HCT116 (cell line): ENCODE data around the gene DLL1. TPM values are rescaled to one million over a fixed set of nuclear protein-coding genes. Genes with fewer than 3 reads are reported as not detected.

Experiments
- ATAC-seq: fragments of 200-7000 bp; cut with Tn5 transposase; 2 replicates; pipeline ENCODE4 v1.9.1; 2020; ENCODE audit warnings: mild to moderate bottlenecking, moderate library complexity
- BruUV-seq: library from RNA; stranded (reverse); fragments of 400-500 nt; replicated peaks from 2 replicates; lab custom pipeline; 2021; lab: Mats Ljungman, UMichigan
- CTCF ChIA-PET: fragments of 300-600 bp; sonication (Branson Sonifier 250); formaldehyde crosslinking; loops from one replicate; lab custom pipeline; 2021; ENCODE audit warnings: antibody characterized with exemption; lab: Charles Lee
- POLR2A ChIA-PET: fragments of 300-600, 350-600 bp; sonication (Branson Sonifier 250); formaldehyde crosslinking; loops from one replicate; lab custom pipeline; 2021; ENCODE audit warnings: antibody characterized with exemption; lab: Charles Lee
- RAD21 ChIA-PET, 2 experiments: fragments of 300-600 bp; sonication (Branson Sonifier 250); formaldehyde crosslinking; loops; one replicate each; lab custom pipeline; 2023; ENCODE audit warnings: low total read pairs in 2 of 2; ENCODE audit not compliant: uncharacterized antibody in 2 of 2, unreplicated experiment in 2 of 2, low non-redundant PET in 1 of 2; lab: Charles Lee
- DNase-seq: peaks from one replicate; pipeline ENCODE4 v3.0.0-alpha.2; 2010; ENCODE audit warnings: low read depth, low spot score
- H2AFZ ChIP-seq: fragments of 200-600 bp; shearing (Covaris generic), sonication (generic); 2 replicates; pipeline ENCODE4 v1.6.1; 2017; ENCODE audit warnings: low read depth, mixed run types, mixed read lengths, antibody characterized with exemption, low read length; ENCODE audit not compliant: poor library complexity, severe bottlenecking
- H3K27ac ChIP-seq: 2 replicates; pipeline ENCODE4 v1.5.1; 2012; ENCODE audit warnings: low read depth, low read length
- H3K27me3 ChIP-seq: fragments of 200-600 bp; sonication (generic); 2 replicates; pipeline ENCODE4 v1.6.1; 2016; ENCODE audit warnings: mixed run types, low read length, mixed read lengths; ENCODE audit not compliant: insufficient read depth
- H3K36me3 ChIP-seq, 2 experiments: fragments of 200-500 bp in 1 of 2; fragments of 200-600 bp in 1 of 2; sonication (Bioruptor generic) in 1 of 2; sonication (generic) in 1 of 2; 2 replicates each; pipeline versions ENCODE4 v1.5.1 to v1.6.1; 2014 to 2016; ENCODE audit warnings: low read length in 2 of 2, inconsistent platforms in 1 of 2, mixed read lengths in 1 of 2, mixed run types in 1 of 2; ENCODE audit not compliant: insufficient read depth in 2 of 2, control insufficient read depth in 1 of 2
- H3K4me1 ChIP-seq, 2 experiments: fragments of 200-600 bp in 1 of 2; sonication (generic) in 1 of 2; 2 replicates each; pipeline versions ENCODE4 v1.5.1 to v1.6.1; 2012 to 2017; ENCODE audit warnings: low read length in 2 of 2, inconsistent platforms in 1 of 2, mild to moderate bottlenecking in 1 of 2, mixed read lengths in 1 of 2, mixed run types in 1 of 2, moderate library complexity in 1 of 2; ENCODE audit not compliant: insufficient read depth in 2 of 2, control insufficient read depth in 1 of 2
- H3K4me2 ChIP-seq: fragments of 200-600 bp; sonication (generic); 2 replicates; pipeline ENCODE4 v1.6.1; 2017; ENCODE audit warnings: mixed run types, low read length, mixed read lengths
- H3K4me3 ChIP-seq, 2 experiments: fragments of 200-600 bp in 1 of 2; sonication (generic) in 1 of 2; replicated peaks in 1 of 2; 2 replicates each; pipeline ENCODE4 v1.5.1; 2011 to 2016; ENCODE audit warnings: low read length in 2 of 2, control low read depth in 1 of 2, low read depth in 1 of 2, mild to moderate bottlenecking in 1 of 2, mixed read lengths in 1 of 2, mixed run types in 1 of 2
- H3K79me2 ChIP-seq: fragments of 200-600 bp; sonication (generic); 2 replicates; pipeline ENCODE4 v1.6.1; 2017; ENCODE audit warnings: mild to moderate bottlenecking, mixed run types, low read length, moderate library complexity, mixed read lengths; ENCODE audit not compliant: insufficient read depth
- H3K9ac ChIP-seq: fragments of 200-600 bp; sonication (generic); 2 replicates; pipeline ENCODE4 v1.6.1; 2016; ENCODE audit warnings: low read length, mixed read lengths
- H3K9me2 ChIP-seq: fragments of 200-600 bp; sonication (generic), shearing (Covaris generic); 2 replicates; pipeline ENCODE4 v1.6.1; 2017; ENCODE audit warnings: mixed run types, mild to moderate bottlenecking, moderate library complexity; ENCODE audit not compliant: insufficient read depth
- H3K9me3 ChIP-seq, 2 experiments: fragments of 200-500 bp in 1 of 2; fragments of 200-600 bp in 1 of 2; sonication (Bioruptor generic) in 1 of 2; sonication (generic) in 1 of 2; 2 replicates each; pipeline ENCODE4 v1.6.1; 2014 to 2017; ENCODE audit warnings: low read length in 2 of 2, mixed read lengths in 2 of 2, inconsistent platforms in 1 of 2, low read depth in 1 of 2, mild to moderate bottlenecking in 1 of 2, mixed run types in 1 of 2, moderate library complexity in 1 of 2; ENCODE audit not compliant: control insufficient read depth in 1 of 2, insufficient read depth in 1 of 2
- H4K20me1 ChIP-seq: fragments of 200-600 bp; sonication (generic), shearing (Covaris generic); 2 replicates; pipeline ENCODE4 v1.6.1; 2017; ENCODE audit warnings: mixed run types, mild to moderate bottlenecking, moderate library complexity; ENCODE audit not compliant: insufficient read depth
- ATF3 ChIP-seq: IDR thresholded peaks from 2 replicates; pipeline ENCODE4 v1.6.1; 2012
- CBX3 ChIP-seq: IDR thresholded peaks from 2 replicates; pipeline ENCODE4 v1.6.1; 2012; ENCODE audit warnings: low read depth
- CEBPB ChIP-seq: IDR thresholded peaks from 2 replicates; pipeline ENCODE4 v1.6.1; 2012; ENCODE audit warnings: low read depth
- EGR1 ChIP-seq: IDR thresholded peaks from 2 replicates; pipeline ENCODE4 v1.6.1; 2012; ENCODE audit warnings: low read depth
- ELF1 ChIP-seq: IDR thresholded peaks from 2 replicates; pipeline ENCODE4 v1.6.1; 2012; ENCODE audit warnings: low read depth, borderline replicate concordance
- EZH2 ChIP-seq: fragments of 200-600 bp; sonication (generic); IDR thresholded peaks from 2 replicates; pipeline ENCODE4 v1.6.1; 2017; ENCODE audit warnings: antibody characterized with exemption, mixed run types
- EZH2phosphoT487 ChIP-seq: fragments of 200-600 bp; IDR thresholded peaks from 2 replicates; pipeline ENCODE4 v1.6.1; 2018; ENCODE audit warnings: antibody characterized with exemption, borderline replicate concordance
- FOSL1 ChIP-seq: IDR thresholded peaks from 2 replicates; pipeline ENCODE4 v1.6.1; 2012; ENCODE audit warnings: low read depth
- JUND ChIP-seq: IDR thresholded peaks from 2 replicates; pipeline ENCODE4 v1.6.1; 2012
- MAX ChIP-seq: IDR thresholded peaks from 2 replicates; pipeline ENCODE4 v1.6.1; 2012
- POLR2A ChIP-seq: IDR thresholded peaks from 2 replicates; pipeline ENCODE4 v1.7.0; 2011; ENCODE audit warnings: borderline replicate concordance; ENCODE audit not compliant: insufficient read depth, insufficient read length; ENCODE audit errors: extremely low read depth
- POLR2AphosphoS5 ChIP-seq: IDR thresholded peaks from 2 replicates; pipeline ENCODE4 v1.6.1; 2011; ENCODE audit warnings: mild to moderate bottlenecking, low read depth, low read length, moderate library complexity
- RAD21 ChIP-seq: IDR thresholded peaks from 2 replicates; pipeline ENCODE4 v1.6.1; 2012; ENCODE audit warnings: low read depth, mild to moderate bottlenecking
- REST ChIP-seq: IDR thresholded peaks from 2 replicates; pipeline ENCODE4 v1.6.1; 2012; ENCODE audit warnings: low read depth
- SIN3A ChIP-seq: IDR thresholded peaks from 2 replicates; pipeline ENCODE4 v1.6.1; 2012; ENCODE audit warnings: low read depth
- SP1 ChIP-seq: IDR thresholded peaks from 2 replicates; pipeline ENCODE4 v1.6.1; 2012; ENCODE audit warnings: low read depth
- SRF ChIP-seq: IDR thresholded peaks from 2 replicates; pipeline ENCODE4 v1.6.1; 2012; ENCODE audit warnings: low read depth
- TCF7L2 ChIP-seq: IDR thresholded peaks from 2 replicates; pipeline ENCODE4 v1.7.0; 2011; ENCODE audit warnings: borderline replicate concordance, inconsistent platforms; ENCODE audit not compliant: insufficient read depth, insufficient read length; ENCODE audit errors: extremely low read depth
- YY1 ChIP-seq: IDR thresholded peaks from 2 replicates; pipeline ENCODE4 v1.6.1; 2011; ENCODE audit warnings: low read length, low read depth, moderate library complexity, mild to moderate bottlenecking; ENCODE audit not compliant: insufficient replicate concordance; ENCODE audit errors: extremely low read depth
- ZNF274 ChIP-seq: fragments of 200-500 bp; sonication (Bioruptor generic); IDR thresholded peaks from 2 replicates; pipeline ENCODE4 v1.6.1; 2014; ENCODE audit warnings: mild to moderate bottlenecking, low read depth, low read length, inconsistent platforms
- intact Hi-C: fragments of 100-400 bp; cut with micrococcal nuclease; formaldehyde crosslinking; loops from 2 replicates; pipeline ENCODE4 v1.10.0; 2022
- total RNA-seq: library from RNA; stranded (reverse); gene quantifications from one replicate; pipeline ENCODE4 v1.2.1, GENCODE V29; 2021; ENCODE audit not compliant: unreplicated experiment

The DLL1 gene
- total RNA-seq, 1 experiment from 2014 or later = 5.3 TPM

- no peaks in the 10 kb centered on the region for H3K79me2 ChIP-seq
- CTCF ChIA-PET = no interaction called here
- RAD21 ChIA-PET = no interaction called here
- intact Hi-C loops = no loop called here
- no peak overlapping the region for H3K9ac ChIP-seq
- no peak for TF ChIP-seq MAX
- no peak for TF ChIP-seq CEBPB
- no peak for TF ChIP-seq FOSL1
- TF ChIP-seq EGR1 = no peak
- no peak for TF ChIP-seq EZH2phosphoT487
- no peak for TF ChIP-seq EZH2
- TF ChIP-seq POLR2AphosphoS5 = no peak
- no peak for TF ChIP-seq TCF7L2
- TF ChIP-seq CBX3 = no peak
- no peak for TF ChIP-seq JUND
- no peak for TF ChIP-seq ATF3
- TF ChIP-seq ZNF274 = no peak
- TF ChIP-seq POLR2A = no peak
- no peak for TF ChIP-seq YY1
- TF ChIP-seq SIN3A = no peak
- no peak for TF ChIP-seq ELF1
- TF ChIP-seq REST = no peak
- no peak for TF ChIP-seq SP1
- no peak for TF ChIP-seq SRF
- TF ChIP-seq RAD21 = no peak
- TF ChIP-seq, all 23 proteins: peak for 0
- Histone ChIP-seq H3K27me3 (no peaks in the 10 kb centered on the region), H3K4me3 (no peak overlapping the region), H3K27ac (no peak overlapping the region), H4K20me1 (no peaks in the 10 kb centered on the region), H3K4me2 (no peak overlapping the region), H3K4me1 (peaks cover 0 to 11% of the 10 kb centered on the region in 2 experiments; a peak in 3 of 4 replicates), H3K36me3 (no peaks in the 10 kb centered on the region), H3K9me2 (no peaks in the 10 kb centered on the region), H2AFZ (no peak overlapping the region), H3K9me3 (no peaks in the 10 kb centered on the region)
- no TSS peak for BruUV-seq
- POLR2A ChIA-PET = no interaction called here
- no peak for DNase-seq
- no peak for ATAC-seq
Measured at GRCh38 chr6:170281331-170282292, 9.3 kb downstream of the DLL1 start.
